Gastrocnemius medialis (tissue), 4 donors: ENCODE results near the gene RASGEF1C. TPM values are rescaled to one million over a fixed set of nuclear protein-coding genes. Genes with fewer than 3 reads are reported as not detected.
A peak's percentile ranks its signal among the peaks of the same experiment; 100 is the strongest.

Experiments
- ATAC-seq, 2 donors: fragments of 150-250 bp; one replicate each; pipeline ENCODE4 v1.9.1; 2016
- DNase-seq, 2 donors: peaks; one replicate each; pipeline ENCODE4 v3.0.0-alpha.2; 2019
- H3K27ac ChIP-seq, 4 donors: fragments of 200-600 bp; sonication (generic); 1 replicate in 1 of 4; 2 replicates in 3 of 4; pipeline ENCODE4 v1.5.1; 2016 to 2018; ENCODE audit warnings: mild to moderate bottlenecking in 2 of 4, moderate library complexity in 1 of 4
- H3K27me3 ChIP-seq, 3 donors: fragments of 200-600 bp; sonication (generic) in 2 of 3; 1 replicate in 1 of 3; 2 replicates in 2 of 3; pipeline versions ENCODE4 v1.5.1 to v1.6.0; 2016 to 2019; ENCODE audit warnings: mild to moderate bottlenecking in 1 of 3, moderate library complexity in 1 of 3
- H3K36me3 ChIP-seq, 2 donors: fragments of 200-600 bp; sonication (generic) in 1 of 2; one replicate each; pipeline ENCODE4 v1.5.1; 2017 to 2018
- H3K4me1 ChIP-seq, 2 donors: fragments of 200-600 bp; sonication (generic) in 1 of 2; one replicate each; pipeline ENCODE4 v1.5.1; 2016 to 2017; ENCODE audit warnings: mild to moderate bottlenecking in 2 of 2
- H3K4me3 ChIP-seq, 4 donors: fragments of 200-600 bp; sonication (generic) in 3 of 4; 1 replicate in 1 of 4; 2 replicates in 3 of 4; pipeline ENCODE4 v1.5.1; 2016 to 2019; ENCODE audit warnings: mild to moderate bottlenecking in 2 of 4
- H3K9me3 ChIP-seq, 3 donors: fragments of 200-600 bp; sonication (generic) in 2 of 3; 1 replicate in 1 of 3; 2 replicates in 2 of 3; pipeline ENCODE4 v1.5.1; 2016 to 2019
- CTCF ChIP-seq, 5 experiments: fragments of 450-650 bp in 3 of 5; fragments of 200-600 bp in 2 of 5; sonication (generic) in 2 of 5; IDR thresholded peaks in 4 of 5; conservative IDR thresholded peaks in 1 of 5; 1 replicate in 4 of 5; 2 replicates in 1 of 5; pipeline ENCODE4 v1.5.1; 2016 to 2019; ENCODE audit warnings: antibody characterized with exemption in 5 of 5, mild to moderate bottlenecking in 3 of 5, moderate library complexity in 3 of 5
- POLR2A ChIP-seq, 2 donors: fragments of 450-650 bp; IDR thresholded peaks; one replicate each; pipeline ENCODE4 v1.6.1; 2017; ENCODE audit warnings: antibody characterized with exemption in 2 of 2, mild to moderate bottlenecking in 2 of 2, moderate library complexity in 2 of 2
- in situ Hi-C, 4 donors: fragments of 200-750 bp; cut with MboI; loops; one replicate each; pipeline versions ENCODE4 v1.15.0 to v1.8.0; 2017; ENCODE audit warnings: low sequenced_read_pairs in 4 of 4
- intact Hi-C: fragments of 100-400 bp; cut with DNase I; formaldehyde crosslinking; loops from one replicate; pipeline ENCODE4 v1.15.1; 2023; ENCODE audit warnings: low total_unique reads
- total RNA-seq, 4 donors: library from RNA; depleted of rRNA; stranded (reverse); fragments of >200 nt; gene quantifications; one replicate each; pipeline versions ENCODE4 v1.1.0 to v1.2.3, GENCODE V29; 2016

Gene RASGEF1C
- total RNA-seq, 4 donors from 2014 or later = not detected

GRCh38 chr5:180072556-180072955 is 136.5 kb downstream of the RASGEF1C start:
- intact Hi-C loops = loop anchor here (5.0 to 10.0 kb wide), 2 partner anchors 520 to 1448 kb away; partner anchors contain the start of genes CLK4 and RUFY1
- no peaks in the 10 kb centered on the region for H3K27me3 ChIP-seq
- peak overlapping the region; percentile 91 to 98 (median 98) for H3K27ac ChIP-seq
- H3K4me3 ChIP-seq = peak overlapping the region in 2 of 4 donors; percentile 77 to 91
- H3K9me3 ChIP-seq = no peaks in the 10 kb centered on the region
- peaks cover 9 to 32% of the 10 kb centered on the region in 2 donors for H3K4me1 ChIP-seq
- H3K36me3 ChIP-seq = no peaks in the 10 kb centered on the region
- no peak for ATAC-seq
- in situ Hi-C loops = no loop called here
- TF ChIP-seq CTCF (IDR thresholded peaks at IDR 0.05 in 4 of 5, conservative IDR thresholded peaks at IDR 0.05 in 1 of 5) = no peak
- TF ChIP-seq POLR2A (IDR thresholded peaks at IDR 0.05) = no peak
- DNase-seq = no peak

- ATAC-seq = no peak
- no peaks in the 10 kb centered on the region for H3K27me3 ChIP-seq
- H3K27ac ChIP-seq = peak overlapping the region; percentile 91 to 98 (median 98)
- peaks cover 9 to 32% of the 10 kb centered on the region in 2 donors for H3K4me1 ChIP-seq
- DNase-seq = no peak
- TF ChIP-seq CTCF (IDR thresholded peaks at IDR 0.05 in 4 of 5, conservative IDR thresholded peaks at IDR 0.05 in 1 of 5) (no peak), POLR2A (IDR thresholded peaks at IDR 0.05) (no peak)
- H3K36me3 ChIP-seq = no peaks in the 10 kb centered on the region
- no peaks in the 10 kb centered on the region for H3K9me3 ChIP-seq
- peak overlapping the region; percentile 75 to 98 (median 84) for H3K4me3 ChIP-seq
- intact Hi-C loops (loop anchor here (5.0 to 10.0 kb wide), 2 partner anchors 520 to 1447 kb away; partner anchors contain the start of genes CLK4 and RUFY1), in situ Hi-C loops (no loop called here)
Measured at GRCh38 chr5:180072256-180072548, 136.8 kb downstream of the RASGEF1C start.

- peak within 1 kb of the TSS; percentile 75 to 98 (median 84) for H3K4me3 ChIP-seq
- H3K27me3 ChIP-seq = no peaks in the 10 kb centered on the region
- peaks cover 9 to 32% of the 10 kb centered on the region in 2 donors for H3K4me1 ChIP-seq
- peak; percentile 58 to 67 for TF ChIP-seq POLR2A (IDR thresholded peaks at IDR 0.05)
- no peak for TF ChIP-seq CTCF (IDR thresholded peaks at IDR 0.05 in 4 of 5, conservative IDR thresholded peaks at IDR 0.05 in 1 of 5)
- intact Hi-C loops = loop anchor here (2.0 to 10.0 kb wide), 5 partner anchors 163 to 1447 kb away; partner anchors contain the start of genes CLK4, HNRNPH1 and RUFY1
- ATAC-seq = peak; percentile 85 to 87
- H3K36me3 ChIP-seq = no peaks in the 10 kb centered on the region
- peak within 1 kb of the TSS; percentile 91 to 98 (median 98) for H3K27ac ChIP-seq
- H3K9me3 ChIP-seq = no peaks in the 10 kb centered on the region
- peak; percentile 89 to 92 for DNase-seq
- in situ Hi-C loops = no loop called here
Measured at GRCh38 chr5:180071531-180072255, 137.3 kb downstream of the RASGEF1C start, which contains the start of gene RNF130. TSS of gene RNF130 (minus strand) at chr5:180071759. CDS start at chr5:180071702, 57 bp downstream.

GRCh38 chr5:180070756-180071530 is 138.1 kb downstream of the RASGEF1C start:
- intact Hi-C loops = loop anchor here (2.0 to 10.0 kb wide), 5 partner anchors 162 to 1446 kb away; partner anchors contain the start of genes CLK4, HNRNPH1 and RUFY1
- peak; percentile 27 to 33 for DNase-seq
- ATAC-seq = peak; percentile 50 to 67
- Histone ChIP-seq H3K4me3 (peak overlapping the region; percentile 71 to 98 (median 76)), H3K36me3 (no peaks in the 10 kb centered on the region), H3K9me3 (no peaks in the 10 kb centered on the region), H3K27me3 (no peaks in the 10 kb centered on the region), H3K27ac (peak overlapping the region; percentile 91 to 98 (median 98)), H3K4me1 (peaks cover 9 to 32% of the 10 kb centered on the region in 2 donors)
- in situ Hi-C loops = no loop called here
- TF ChIP-seq POLR2A (IDR thresholded peaks at IDR 0.05) (no peak), CTCF (IDR thresholded peaks at IDR 0.05 in 4 of 5, conservative IDR thresholded peaks at IDR 0.05 in 1 of 5) (no peak)
